Endothelial cell of hepatic sinusoid (primary cell): ENCODE data around the gene MEGF11.

Source experiments
- in situ Hi-C: cut with HindIII; loops from 2 replicates; pipeline ENCODE4 v1.10.0; 2017; ENCODE audit warnings: low sequenced_read_pairs

The MEGF11 gene

GRCh38 chr15:66241087-66241907 is 12.3 kb downstream of the MEGF11 start:
- in situ Hi-C loops = loop anchor here (5.0 kb wide), 2 partner anchors 36 to 99 kb away; no protein-coding TSS in a partner anchor

- in situ Hi-C loops = loop anchor here (5.0 kb wide), 2 partner anchors 37 to 98 kb away; no protein-coding TSS in a partner anchor
These were observed 13.2 kb downstream of the MEGF11 start for GRCh38 chr15:66240240-66240794.

GRCh38 chr15:66239514-66239913 is 14.0 kb downstream of the MEGF11 start:
- in situ Hi-C loops = no loop called here

GRCh38 chr15:66238318-66238717 is 15.2 kb downstream of the MEGF11 start:
- in situ Hi-C loops = no loop called here

GRCh38 chr15:66237513-66238235 is 15.9 kb downstream of the MEGF11 start:
- in situ Hi-C loops = no loop called here

- in situ Hi-C loops = no loop called here
These were observed 16.7 kb downstream of the MEGF11 start for GRCh38 chr15:66236806-66237375.

- in situ Hi-C loops = no loop called here
These were observed 17.7 kb downstream of the MEGF11 start for GRCh38 chr15:66235866-66236265.

GRCh38 chr15:66234798-66235197 is 18.8 kb downstream of the MEGF11 start:
- in situ Hi-C loops = no loop called here

GRCh38 chr15:66233487-66234415 is 19.8 kb downstream of the MEGF11 start:
- in situ Hi-C loops = no loop called here

- in situ Hi-C loops = no loop called here
These were observed 21.3 kb downstream of the MEGF11 start for GRCh38 chr15:66232267-66232625.

GRCh38 chr15:66231394-66232266 is 21.9 kb downstream of the MEGF11 start:
- in situ Hi-C loops = no loop called here

- in situ Hi-C loops = no loop called here
These were observed 23.6 kb downstream of the MEGF11 start for GRCh38 chr15:66229790-66230465.

GRCh38 chr15:66228807-66229735 is 24.5 kb downstream of the MEGF11 start:
- in situ Hi-C loops = no loop called here

GRCh38 chr15:66226736-66227135 is 26.8 kb downstream of the MEGF11 start:
- in situ Hi-C loops = no loop called here

GRCh38 chr15:66225656-66226274 is 27.8 kb downstream of the MEGF11 start:
- in situ Hi-C loops = no loop called here

GRCh38 chr15:66224946-66225345 is 28.6 kb downstream of the MEGF11 start:
- in situ Hi-C loops = no loop called here
